H1 (cell line): ENCODE measurements around the gene ZNF618. TPM values are rescaled to one million over a fixed set of nuclear protein-coding genes. Genes with fewer than 3 reads are reported as not detected.

ENCODE experiments used
- CTCF ChIA-PET: fragments of 300-600 bp; sonication (Branson Sonifier 250); formaldehyde crosslinking; loops from one replicate; lab custom pipeline; 2021; ENCODE audit not compliant: partially characterized antibody; lab: Charles Lee
- POLR2A ChIA-PET: fragments of 300-600 bp; sonication (Branson Sonifier 250); formaldehyde crosslinking; loops from one replicate; lab custom pipeline; 2021; ENCODE audit warnings: inconsistent platforms; ENCODE audit not compliant: partially characterized antibody; lab: Charles Lee
- DNase-seq, 2 experiments: peaks; one replicate each; pipeline versions ENCODE4 v3.0.0 to v3.0.0-alpha.2; 2010 to 2022; ENCODE audit warnings: low spot score in 2 of 2, low read depth in 1 of 2, mixed read lengths in 1 of 2
- FAIRE-seq: peaks from 2 replicates; lab custom pipeline; 2011; peaks lifted over from hg19 to GRCh38; lab: Jason Lieb, UNC
- H2AFZ ChIP-seq: 2 replicates; pipeline ENCODE4 v1.8.1; 2012; ENCODE audit warnings: low read length, inconsistent platforms
- H2AK5ac ChIP-seq: 2 replicates; pipeline ENCODE4 v1.6.1; 2013; ENCODE audit warnings: low read depth, low read length
- H2BK120ac ChIP-seq: replicated peaks from 2 replicates; pipeline ENCODE3; 2013; ENCODE audit warnings: low read depth, low read length, inconsistent platforms
- H2BK12ac ChIP-seq: 2 replicates; pipeline ENCODE4 v1.6.1; 2013; ENCODE audit warnings: low read depth, low read length
- H2BK15ac ChIP-seq: 2 replicates; pipeline ENCODE4 v1.6.1; 2013; ENCODE audit warnings: low read length
- H2BK20ac ChIP-seq: 2 replicates; pipeline ENCODE4 v1.6.1; 2013; ENCODE audit warnings: low read length
- H2BK5ac ChIP-seq: 2 replicates; pipeline ENCODE4 v1.6.1; 2013; ENCODE audit warnings: low read depth, low read length
- H3K14ac ChIP-seq: 2 replicates; pipeline ENCODE4 v1.6.1; 2013; ENCODE audit warnings: inconsistent platforms; ENCODE audit not compliant: insufficient read length
- H3K18ac ChIP-seq: 2 replicates; pipeline ENCODE4 v1.6.1; 2013; ENCODE audit warnings: low read length; ENCODE audit errors: extremely low read depth
- H3K23ac ChIP-seq: 2 replicates; pipeline ENCODE4 v1.6.1; 2013; ENCODE audit warnings: inconsistent platforms; ENCODE audit not compliant: insufficient read length
- H3K23me2 ChIP-seq: 2 replicates; pipeline ENCODE4 v1.6.1; 2013; ENCODE audit warnings: low read depth, low read length
- H3K27ac ChIP-seq: 2 replicates; pipeline ENCODE4 v1.6.1; 2011; ENCODE audit warnings: low read depth, low read length, inconsistent platforms
- H3K27me3 ChIP-seq, 4 experiments: replicated peaks in 1 of 4; 1 replicate in 1 of 4; 2 replicates in 3 of 4; pipeline versions ENCODE4 v1.6.1 to v1.8.1; 2011 to 2013; ENCODE audit warnings: low read length in 3 of 4, mild to moderate bottlenecking in 3 of 4, inconsistent platforms in 2 of 4, mixed read lengths in 2 of 4, moderate library complexity in 1 of 4; ENCODE audit not compliant: control insufficient read depth in 3 of 4, insufficient read depth in 3 of 4; ENCODE audit errors: extremely low read depth in 1 of 4
- H3K36me3 ChIP-seq, 4 experiments: 2 replicates each; pipeline versions ENCODE4 v1.6.1 to v1.8.1; 2011 to 2013; ENCODE audit warnings: mild to moderate bottlenecking in 4 of 4, low read length in 3 of 4, moderate library complexity in 2 of 4, control low read depth in 1 of 4, inconsistent platforms in 1 of 4; ENCODE audit not compliant: insufficient read depth in 4 of 4, control insufficient read depth in 2 of 4
- H3K4ac ChIP-seq: replicated peaks from 2 replicates; pipeline ENCODE3; 2013; ENCODE audit warnings: low read length, low read depth, mixed read lengths, inconsistent platforms; ENCODE audit not compliant: insufficient read length
- H3K4me1 ChIP-seq, 4 experiments: replicated peaks in 1 of 4; 1 replicate in 1 of 4; 2 replicates in 3 of 4; pipeline versions ENCODE4 v1.6.1 to v1.8.1; 2011 to 2013; ENCODE audit warnings: low read length in 3 of 4, inconsistent platforms in 2 of 4, mixed read lengths in 1 of 4; ENCODE audit not compliant: insufficient read depth in 4 of 4, control insufficient read depth in 3 of 4
- H3K4me2 ChIP-seq, 2 experiments: 2 replicates each; pipeline versions ENCODE4 v1.6.1 to v1.8.1; 2011 to 2013; ENCODE audit warnings: low read depth in 2 of 2, low read length in 2 of 2, control low read depth in 1 of 2, inconsistent platforms in 1 of 2, mild to moderate bottlenecking in 1 of 2; ENCODE audit not compliant: insufficient read depth in 1 of 2
- H3K4me3 ChIP-seq, 4 experiments: fragments of 200-600, 300-600 bp in 1 of 4; sonication (generic), shearing (Covaris generic), sonication (Bioruptor Twin) in 1 of 4; 2 replicates each; pipeline versions ENCODE4 v1.5.1 to v1.8.1; 2011 to 2016; ENCODE audit warnings: low read length in 4 of 4, low read depth in 3 of 4, control low read depth in 2 of 4, inconsistent platforms in 2 of 4, mild to moderate bottlenecking in 2 of 4, mixed read lengths in 1 of 4, moderate library complexity in 1 of 4; ENCODE audit not compliant: insufficient read depth in 2 of 4; ENCODE audit errors: extremely low read depth in 1 of 4
- H3K56ac ChIP-seq: replicated peaks from 2 replicates; pipeline ENCODE3; 2013; ENCODE audit warnings: low read depth, mild to moderate bottlenecking, mixed read lengths, low read length, inconsistent platforms; ENCODE audit not compliant: insufficient read length
- H3K79me1 ChIP-seq: 2 replicates; pipeline ENCODE4 v1.6.1; 2013; ENCODE audit warnings: low read depth, low read length, control low read depth
- H3K79me2 ChIP-seq, 2 experiments: 2 replicates each; pipeline versions ENCODE4 v1.6.1 to v1.8.1; 2012 to 2013; ENCODE audit warnings: low read length in 2 of 2, mild to moderate bottlenecking in 2 of 2, inconsistent platforms in 1 of 2; ENCODE audit not compliant: insufficient read depth in 2 of 2, control insufficient read depth in 1 of 2
- H3K9ac ChIP-seq, 4 experiments: replicated peaks in 1 of 4; 1 replicate in 1 of 4; 2 replicates in 3 of 4; pipeline versions ENCODE4 v1.6.1 to v1.8.1; 2011 to 2013; ENCODE audit warnings: low read depth in 3 of 4, low read length in 3 of 4, control low read depth in 2 of 4, mild to moderate bottlenecking in 2 of 4, moderate library complexity in 2 of 4, inconsistent platforms in 1 of 4; ENCODE audit errors: extremely low read depth in 1 of 4
- H3K9me3 ChIP-seq, 2 experiments: 2 replicates each; pipeline versions ENCODE4 v1.6.1 to v1.8.1; 2012 to 2013; ENCODE audit warnings: mild to moderate bottlenecking in 2 of 2, moderate library complexity in 2 of 2, control low read depth in 1 of 2, inconsistent platforms in 1 of 2, low read depth in 1 of 2, low read length in 1 of 2, mixed read lengths in 1 of 2; ENCODE audit not compliant: insufficient read depth in 2 of 2
- H4K20me1 ChIP-seq, 2 experiments: replicated peaks in 1 of 2; 2 replicates each; pipeline versions ENCODE3 to v1.8.1; 2011 to 2013; ENCODE audit warnings: inconsistent platforms in 2 of 2, low read length in 2 of 2, mild to moderate bottlenecking in 1 of 2; ENCODE audit not compliant: insufficient read depth in 2 of 2, control insufficient read depth in 1 of 2
- H4K5ac ChIP-seq: 2 replicates; pipeline ENCODE4 v1.6.1; 2013; ENCODE audit warnings: low read length, low read depth, mixed read lengths, inconsistent platforms; ENCODE audit not compliant: insufficient read length
- H4K8ac ChIP-seq: 2 replicates; pipeline ENCODE4 v1.8.0; 2013; ENCODE audit warnings: mild to moderate bottlenecking, moderate library complexity, low read length, inconsistent platforms; ENCODE audit not compliant: insufficient read depth; ENCODE audit errors: extremely low read depth
- H4K91ac ChIP-seq: replicated peaks from 2 replicates; pipeline ENCODE3; 2013; ENCODE audit warnings: low read length, mixed read lengths, inconsistent platforms; ENCODE audit not compliant: insufficient read length
- GTF2F1 ChIP-seq: IDR thresholded peaks from 2 replicates; pipeline ENCODE4 v1.6.1; 2012; ENCODE audit warnings: low read depth, low read length, improper control_type of control experiment, borderline replicate concordance
- WGBS, 2 experiments: shearing (Covaris generic) in 1 of 2; methylation state at CpG; one replicate each; pipeline versions ENCODE4 v1.1.6 to v1.1.7; 2013 to 2015; ENCODE audit warnings: low lambda C conversion rate in 2 of 2, mixed read lengths in 2 of 2, inconsistent platforms in 1 of 2, low coverage in 1 of 2, missing lambda C conversion rate in 1 of 2; ENCODE audit not compliant: insufficient replicate concordance in 2 of 2, insufficient coverage in 1 of 2, insufficient read length in 1 of 2; ENCODE audit errors: extremely low coverage in 1 of 2, missing lambda C conversion rate in 1 of 2; 5-methylcytosine and 5-hydroxymethylcytosine counted together
- polyA plus RNA-seq, 7 experiments: library from polyadenylated mRNA; depleted of rRNA in 3 of 7; stranded (reverse) in 5 of 7; unstranded in 2 of 7; fragments of >200 nt in 5 of 7; fragments of 200-250 nt in 2 of 7; gene quantifications; 1 replicate in 5 of 7; 2 replicates in 1 of 7; 4 replicates in 1 of 7; pipeline versions ENCODE4 v1.2.1 to v1.2.3, GENCODE V29; 2011 to 2013; ENCODE audit warnings: missing spikeins in 2 of 7, mixed read lengths in 2 of 7
- total RNA-seq: library from RNA; stranded (reverse); fragmentation: NEBNext Ultra II Directional; extraction: Animal tissue kit (Norgen Biotek cat#: 25700); gene quantifications from 2 replicates; pipeline ENCODE4 v1.2.1, GENCODE V29; 2021

Gene ZNF618
- total and polyA plus RNA-seq, 2 of the 8 experiments (the other 6 are each of a cell fraction or from before 2014, with no cell fraction given): 9.6 to 28.5 TPM

- H3K56ac ChIP-seq: no peak overlapping the region
- peaks cover under 1 to 15% (median 7%) of the 10 kb centered on the region in 4 experiments; a peak in 6 of 7 replicates for H3K27me3 ChIP-seq
- no peak overlapping the region for H3K14ac ChIP-seq
- H2AK5ac ChIP-seq: no peak overlapping the region
- H3K79me1 ChIP-seq: no peaks in the 10 kb centered on the region
- H3K27ac ChIP-seq: no peak overlapping the region
- no peaks in the 10 kb centered on the region for H3K36me3 ChIP-seq
- no peaks in the 10 kb centered on the region for H4K20me1 ChIP-seq
- FAIRE-seq (no peak), DNase-seq (no peak)
- H3K4me3 ChIP-seq: no peak overlapping the region
- H3K18ac ChIP-seq: no peak overlapping the region
- H3K4me2 ChIP-seq: no peak overlapping the region
- no peak overlapping the region for H4K8ac ChIP-seq
- 87% methylated on average over 9 of the region's 9 CpGs; no CpG with 5 or more reads in 1 of the 2 experiments for WGBS, 2 experiments
- H2BK12ac ChIP-seq: no peak overlapping the region
- TF ChIP-seq GTF2F1: no peak
- H3K23ac ChIP-seq: no peak overlapping the region
- H2AFZ ChIP-seq: no peak overlapping the region
- no peaks in the 10 kb centered on the region for H3K79me2 ChIP-seq
- no peak overlapping the region for H4K91ac ChIP-seq
- H4K5ac ChIP-seq: no peak overlapping the region
- no peak overlapping the region for H2BK20ac ChIP-seq
- no peaks in the 10 kb centered on the region for H3K9me3 ChIP-seq
- no peak overlapping the region for H3K4ac ChIP-seq
- H2BK5ac ChIP-seq: no peak overlapping the region
- H2BK120ac ChIP-seq: no peak overlapping the region
- H3K23me2 ChIP-seq: peaks cover 3% of the 10 kb centered on the region; the same call in 1 of the 2 replicates
- CTCF ChIA-PET: interaction anchor here (0.5 to 5.9 kb wide), 9 partner anchors 12 to 199 kb away, joined by 3 to 144 read pairs (median 4); partner anchors contain the start of gene AMBP
- H2BK15ac ChIP-seq: no peak overlapping the region
- peaks cover 0 to 6% (median 3%) of the 10 kb centered on the region in 4 experiments; a peak in 6 of 7 replicates for H3K4me1 ChIP-seq
- H3K9ac ChIP-seq: no peak overlapping the region
- POLR2A ChIA-PET: interaction anchor here (1.0 to 1.8 kb wide), 2 partner anchors 10 to 292 kb away, joined by 4 to 6 read pairs; no protein-coding TSS in a partner anchor
Measured at GRCh38 chr9:114093761-114094505, 217.8 kb downstream of the ZNF618 start.
